Naive thymus-derived CD8-positive, alpha-beta T cell (primary cell): ENCODE results near the gene AGPAT3. TPM values are rescaled to one million over a fixed set of nuclear protein-coding genes. Genes with fewer than 3 reads are reported as not detected.

ENCODE experiments used
- ATAC-seq, 2 donors: fragments of 150-1000 bp; cut with Tn5 transposase in 1 of 2; sonication (Bioruptor Pico), chemical (Tn5 transposase) in 1 of 2; 1 replicate in 1 of 2; 2 replicates in 1 of 2; pipeline ENCODE4 v1.10.0; 2021; ENCODE audit warnings: mild to moderate bottlenecking in 2 of 2, moderate library complexity in 2 of 2
- POLR2A ChIA-PET: fragments of 350-600 bp; sonication (Branson Sonifier 250); formaldehyde crosslinking; loops from one replicate; lab custom pipeline; 2021; ENCODE audit warnings: antibody characterized with exemption; lab: Charles Lee
- DNase-seq, 10 donors: peaks; one replicate each; pipeline versions ENCODE4 v3.0.0 to v3.0.0-alpha.2; 2020 to 2022
- H3K27ac Mint-ChIP-seq, 10 donors: one replicate each; pipeline ENCODE4 v1.8.0; 2020 to 2022; ENCODE audit warnings: mild to moderate bottlenecking in 10 of 10, mixed read lengths in 10 of 10, moderate library complexity in 4 of 10, inconsistent platforms in 1 of 10
- H3K27me3 Mint-ChIP-seq, 5 donors: one replicate each; pipeline ENCODE4 v1.8.0; 2021 to 2022; ENCODE audit warnings: mixed read lengths in 5 of 5
- H3K36me3 Mint-ChIP-seq, 3 donors: one replicate each; pipeline ENCODE4 v1.8.0; 2020 to 2022; ENCODE audit warnings: mixed read lengths in 3 of 3, mild to moderate bottlenecking in 2 of 3, inconsistent platforms in 1 of 3
- H3K4me1 Mint-ChIP-seq, 4 donors: one replicate each; pipeline ENCODE4 v1.8.0; 2021 to 2022; ENCODE audit warnings: mixed read lengths in 4 of 4
- H3K4me3 Mint-ChIP-seq, 10 donors: one replicate each; pipeline ENCODE4 v1.8.0; 2020 to 2022; ENCODE audit warnings: mild to moderate bottlenecking in 10 of 10, mixed read lengths in 10 of 10, moderate library complexity in 6 of 10, inconsistent platforms in 1 of 10
- H3K9me3 Mint-ChIP-seq, 9 donors: one replicate each; pipeline ENCODE4 v1.8.0; 2020 to 2022; ENCODE audit warnings: mixed read lengths in 9 of 9, mild to moderate bottlenecking in 3 of 9, inconsistent platforms in 1 of 9, moderate library complexity in 1 of 9
- polyA plus RNA-seq, 3 donors: library from polyadenylated mRNA; unstranded; fragments of 300-500 nt; fragmentation: Illumina TruSeq; gene quantifications; one replicate each; pipeline ENCODE4 v1.2.3, GENCODE V29; 2021
- total RNA-seq, 8 experiments: library from RNA in 2 of 8; stranded (reverse) in 2 of 8; gene quantifications; one replicate each; pipeline ENCODE4 v1.2.3 and lab custom pipeline; 2021 to 2026

Gene AGPAT3
- total and polyA plus RNA-seq, 5 experiments from 2014 or later: 10.9 to 59.0 (median 18.0) TPM

GRCh38 chr21:44024887-44025353, 159.9 kb downstream of the AGPAT3 start:
- ATAC-seq (no peak), DNase-seq (no peak)
- Mint-ChIP-seq H3K27ac (peak overlapping the region in 8 of 10 donors; percentile 37 to 87 (median 78)), H3K4me1 (peaks cover 34 to 95% (median 89%) of the 10 kb centered on the region in 4 donors), H3K9me3 (no peaks in the 10 kb centered on the region), H3K36me3 (peaks cover 0 to 15% (median 6%) of the 10 kb centered on the region in 3 donors), H3K4me3 (peak overlapping the region in 8 of 10 donors; percentile 22 to 68 (median 45)), H3K27me3 (no peaks in the 10 kb centered on the region)
- POLR2A ChIA-PET: no interaction called here

GRCh38 chr21:44027607-44028286, 162.7 kb downstream of the AGPAT3 start:
- peaks cover 0 to 32% (median 10%) of the 10 kb centered on the region in 3 donors for H3K36me3 Mint-ChIP-seq
- POLR2A ChIA-PET: interaction anchor here (1.3 kb wide), 1 partner anchor 14 kb away, joined by 4 read pairs; no protein-coding TSS in a partner anchor
- H3K4me3 Mint-ChIP-seq: peak overlapping the region in 1 of 10 donors; percentile 4
- H3K4me1 Mint-ChIP-seq: peaks cover 31 to 85% (median 80%) of the 10 kb centered on the region in 4 donors
- H3K27me3 Mint-ChIP-seq: no peaks in the 10 kb centered on the region
- no peaks in the 10 kb centered on the region for H3K9me3 Mint-ChIP-seq
- ATAC-seq (no peak), DNase-seq (no peak)
- peak overlapping the region in 2 of 10 donors; percentile 16 to 57 for H3K27ac Mint-ChIP-seq

GRCh38 chr21:44028287-44028659, 163.2 kb downstream of the AGPAT3 start:
- peak overlapping the region in 3 of 10 donors; percentile 35 to 56 (median 55) for H3K27ac Mint-ChIP-seq
- DNase-seq (no peak), ATAC-seq (no peak)
- no peaks in the 10 kb centered on the region for H3K27me3 Mint-ChIP-seq
- POLR2A ChIA-PET: interaction anchor here (1.3 kb wide), 1 partner anchor 15 kb away, joined by 4 read pairs; no protein-coding TSS in a partner anchor
- H3K36me3 Mint-ChIP-seq: peaks cover 0 to 37% (median 10%) of the 10 kb centered on the region in 3 donors
- no peaks in the 10 kb centered on the region for H3K9me3 Mint-ChIP-seq
- H3K4me1 Mint-ChIP-seq: peaks cover 31 to 81% (median 76%) of the 10 kb centered on the region in 4 donors
- peak overlapping the region in 1 of 10 donors; percentile 26 for H3K4me3 Mint-ChIP-seq

GRCh38 chr21:44029460-44030087, 164.6 kb downstream of the AGPAT3 start:
- H3K9me3 Mint-ChIP-seq: no peaks in the 10 kb centered on the region
- ATAC-seq (no peak), DNase-seq (no peak)
- H3K4me1 Mint-ChIP-seq: peaks cover 32 to 72% (median 69%) of the 10 kb centered on the region in 4 donors
- H3K27ac Mint-ChIP-seq: peak overlapping the region in 5 of 10 donors; percentile 45 to 88 (median 72)
- POLR2A ChIA-PET: no interaction called here
- no peaks in the 10 kb centered on the region for H3K27me3 Mint-ChIP-seq
- H3K4me3 Mint-ChIP-seq: no peak overlapping the region
- peaks cover 4 to 45% (median 12%) of the 10 kb centered on the region in 3 donors for H3K36me3 Mint-ChIP-seq

- Mint-ChIP-seq H3K27me3 (no peaks in the 10 kb centered on the region), H3K4me3 (no peak overlapping the region), H3K27ac (peak overlapping the region in 1 of 10 donors; percentile 70), H3K4me1 (peaks cover 8 to 33% (median 13%) of the 10 kb centered on the region in 4 donors), H3K9me3 (no peaks in the 10 kb centered on the region), H3K36me3 (peaks cover 4 to 84% (median 11%) of the 10 kb centered on the region in 3 donors)
- ATAC-seq (no peak), DNase-seq (no peak)
- POLR2A ChIA-PET: no interaction called here
Measured at GRCh38 chr21:44035244-44035643, 170.2 kb downstream of the AGPAT3 start.

Other genes starting within 250 kb of the AGPAT3 start
- under 1 TPM; 0.66 to 0.68 TPM for gene HSF2BP, start 205.7 kb upstream of the AGPAT3 start, total RNA-seq
- under 1 TPM; 0.22 to 0.64 (median 0.29) TPM for gene HSF2BP, start 205.7 kb upstream of the AGPAT3 start, polyA plus RNA-seq
- 10 to 100 TPM; 39.6 to 39.9 TPM for gene RRP1B, start 205.7 kb upstream of the AGPAT3 start, total RNA-seq
- gene RRP1B, start 205.7 kb upstream of the AGPAT3 start, polyA plus RNA-seq: 10 to 100 TPM; 29.0 to 48.4 (median 36.1) TPM
- gene PDXK, start 146.1 kb upstream of the AGPAT3 start, total RNA-seq: 10 to 100 TPM; 56.3 to 60.6 TPM
- 10 to 100 TPM; 27.1 to 36.0 (median 29.6) TPM for gene PDXK, start 146.1 kb upstream of the AGPAT3 start, polyA plus RNA-seq
- 10 to 100 TPM; 30.7 to 33.1 TPM for gene CSTB, start 88.9 kb upstream of the AGPAT3 start, total RNA-seq
- 10 to 100 TPM; 54.9 to 67.4 (median 62.7) TPM for gene CSTB, start 88.9 kb upstream of the AGPAT3 start, polyA plus RNA-seq
- gene RRP1, start 75.6 kb upstream of the AGPAT3 start, total RNA-seq: 10 to 100 TPM; 27.5 to 28.3 TPM
- gene RRP1, start 75.6 kb upstream of the AGPAT3 start, polyA plus RNA-seq: 10 to 100 TPM; 12.3 to 23.5 (median 14.8) TPM
- gene TRAPPC10, start 147.1 kb downstream of the AGPAT3 start, total RNA-seq: 100 to 1,000 TPM in 1 of 2 experiments, 10 to 100 TPM in 1; 97.3 to 107 TPM
- 10 to 100 TPM; 17.7 to 33.1 (median 22.8) TPM for gene TRAPPC10, start 147.1 kb downstream of the AGPAT3 start, polyA plus RNA-seq
- 10 to 100 TPM in 1 of 2 experiments, 1 to 10 TPM in 1; 9.0 to 12.4 TPM for gene PWP2, start 242.2 kb downstream of the AGPAT3 start, total RNA-seq
- 10 to 100 TPM in 1 of 3 donors, 1 to 10 TPM in 2; 6.2 to 12.6 (median 6.3) TPM for gene PWP2, start 242.2 kb downstream of the AGPAT3 start, polyA plus RNA-seq